NB4 (cell line): Measurements from ENCODE around the gene NLRC3.

Source experiments
- DNase-seq: peaks from one replicate; pipeline ENCODE4 v3.0.0; 2010; ENCODE audit warnings: low read depth
- H3K4me3 ChIP-seq: one replicate; pipeline ENCODE4 v1.5.1; 2011; ENCODE audit warnings: mild to moderate bottlenecking, low read depth, low read length, moderate library complexity
- MAX ChIP-seq: IDR thresholded peaks from 2 replicates; pipeline ENCODE4 v1.6.1; 2011; ENCODE audit warnings: low read depth, low read length
- MYC ChIP-seq: IDR thresholded peaks from 2 replicates; pipeline ENCODE4 v1.6.1; 2011; ENCODE audit warnings: low read depth, low read length
- POLR2A ChIP-seq: IDR thresholded peaks from 2 replicates; pipeline ENCODE4 v1.6.1; 2011; ENCODE audit warnings: mild to moderate bottlenecking; ENCODE audit not compliant: insufficient read length; ENCODE audit errors: extremely low read depth
- TF ChIP-seq, protein P1 (sequence below): IDR thresholded peaks from one replicate; pipeline ENCODE4 v1.5.1; 2012; ENCODE audit warnings: low read depth, low read length

NLRC3 gene

DNA sequence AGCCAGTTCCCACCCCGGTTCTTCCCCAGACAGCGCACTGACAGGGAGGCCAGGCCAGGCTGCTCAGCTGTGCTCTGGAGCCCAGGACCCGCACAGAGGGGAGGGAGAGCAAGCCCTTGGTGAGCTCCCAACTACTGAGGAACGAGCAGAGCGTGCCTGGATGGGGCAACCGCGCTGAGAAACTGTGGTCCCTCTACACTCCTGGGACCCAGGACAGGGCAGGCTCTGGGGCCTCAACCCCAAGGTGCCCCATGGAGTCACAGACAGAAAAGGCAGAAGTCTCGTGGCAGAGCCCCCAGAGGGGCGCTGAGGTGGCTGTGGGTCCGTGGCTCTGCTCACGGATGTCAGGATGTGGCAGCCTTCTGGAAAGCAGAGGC, 17.9 kb upstream of the NLRC3 start:
- DNase-seq: no peak
- no peak overlapping the region for H3K4me3 ChIP-seq
- TF ChIP-seq, protein P1, sequence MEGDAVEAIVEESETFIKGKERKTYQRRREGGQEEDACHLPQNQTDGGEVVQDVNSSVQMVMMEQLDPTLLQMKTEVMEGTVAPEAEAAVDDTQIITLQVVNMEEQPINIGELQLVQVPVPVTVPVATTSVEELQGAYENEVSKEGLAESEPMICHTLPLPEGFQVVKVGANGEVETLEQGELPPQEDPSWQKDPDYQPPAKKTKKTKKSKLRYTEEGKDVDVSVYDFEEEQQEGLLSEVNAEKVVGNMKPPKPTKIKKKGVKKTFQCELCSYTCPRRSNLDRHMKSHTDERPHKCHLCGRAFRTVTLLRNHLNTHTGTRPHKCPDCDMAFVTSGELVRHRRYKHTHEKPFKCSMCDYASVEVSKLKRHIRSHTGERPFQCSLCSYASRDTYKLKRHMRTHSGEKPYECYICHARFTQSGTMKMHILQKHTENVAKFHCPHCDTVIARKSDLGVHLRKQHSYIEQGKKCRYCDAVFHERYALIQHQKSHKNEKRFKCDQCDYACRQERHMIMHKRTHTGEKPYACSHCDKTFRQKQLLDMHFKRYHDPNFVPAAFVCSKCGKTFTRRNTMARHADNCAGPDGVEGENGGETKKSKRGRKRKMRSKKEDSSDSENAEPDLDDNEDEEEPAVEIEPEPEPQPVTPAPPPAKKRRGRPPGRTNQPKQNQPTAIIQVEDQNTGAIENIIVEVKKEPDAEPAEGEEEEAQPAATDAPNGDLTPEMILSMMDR: no peak
- TF ChIP-seq MYC: no peak
- no peak for TF ChIP-seq POLR2A
- no peak for TF ChIP-seq MAX

- no peak for DNase-seq
- TF ChIP-seq POLR2A (no peak), MYC (no peak), MAX (no peak)
- TF ChIP-seq, protein P1: no peak
- no peak overlapping the region for H3K4me3 ChIP-seq
These were observed 17.3 kb upstream of the NLRC3 start for GRCh38 chr16:3594316-3595109.

- TF ChIP-seq, protein P1: no peak
- TF ChIP-seq MAX: no peak
- no peak for TF ChIP-seq MYC
- no peak for TF ChIP-seq POLR2A
- no peak for DNase-seq
- no peak overlapping the region for H3K4me3 ChIP-seq
These were observed 15.4 kb upstream of the NLRC3 start for GRCh38 chr16:3592559-3592958.

- DNase-seq: no peak
- H3K4me3 ChIP-seq: no peak overlapping the region
- no peak for TF ChIP-seq MAX
- TF ChIP-seq, protein P1: no peak
- no peak for TF ChIP-seq MYC
- no peak for TF ChIP-seq POLR2A
These were observed 14.8 kb upstream of the NLRC3 start for GRCh38 chr16:3591991-3592390.

- DNase-seq: no peak
- H3K4me3 ChIP-seq: no peak overlapping the region
- TF ChIP-seq, protein P1: no peak
- TF ChIP-seq POLR2A (no peak), MAX (no peak)
These were observed 14.2 kb upstream of the NLRC3 start for GRCh38 chr16:3591436-3591803.
